H1 (cell line): ENCODE results near the gene ENO3. TPM values are rescaled to one million over a fixed set of nuclear protein-coding genes. Genes with fewer than 3 reads are reported as not detected.

ENCODE experiments used
- CTCF ChIA-PET: fragments of 300-600 bp; sonication (Branson Sonifier 250); formaldehyde crosslinking; loops from one replicate; lab custom pipeline; 2021; ENCODE audit not compliant: partially characterized antibody; lab: Charles Lee
- POLR2A ChIA-PET: fragments of 300-600 bp; sonication (Branson Sonifier 250); formaldehyde crosslinking; loops from one replicate; lab custom pipeline; 2021; ENCODE audit warnings: inconsistent platforms; ENCODE audit not compliant: partially characterized antibody; lab: Charles Lee
- DNase-seq, 2 experiments: peaks; one replicate each; pipeline versions ENCODE4 v3.0.0 to v3.0.0-alpha.2; 2010 to 2022; ENCODE audit warnings: low spot score in 2 of 2, low read depth in 1 of 2, mixed read lengths in 1 of 2
- FAIRE-seq: peaks from 2 replicates; lab custom pipeline; 2011; peaks lifted over from hg19 to GRCh38; lab: Jason Lieb, UNC
- H2AFZ ChIP-seq: 2 replicates; pipeline ENCODE4 v1.8.1; 2012; ENCODE audit warnings: low read length, inconsistent platforms
- H2AK5ac ChIP-seq: 2 replicates; pipeline ENCODE4 v1.6.1; 2013; ENCODE audit warnings: low read depth, low read length
- H2BK120ac ChIP-seq: replicated peaks from 2 replicates; pipeline ENCODE3; 2013; ENCODE audit warnings: low read depth, low read length, inconsistent platforms
- H2BK12ac ChIP-seq: 2 replicates; pipeline ENCODE4 v1.6.1; 2013; ENCODE audit warnings: low read depth, low read length
- H2BK15ac ChIP-seq: 2 replicates; pipeline ENCODE4 v1.6.1; 2013; ENCODE audit warnings: low read length
- H2BK20ac ChIP-seq: 2 replicates; pipeline ENCODE4 v1.6.1; 2013; ENCODE audit warnings: low read length
- H2BK5ac ChIP-seq: 2 replicates; pipeline ENCODE4 v1.6.1; 2013; ENCODE audit warnings: low read depth, low read length
- H3K14ac ChIP-seq: 2 replicates; pipeline ENCODE4 v1.6.1; 2013; ENCODE audit warnings: inconsistent platforms; ENCODE audit not compliant: insufficient read length
- H3K18ac ChIP-seq: 2 replicates; pipeline ENCODE4 v1.6.1; 2013; ENCODE audit warnings: low read length; ENCODE audit errors: extremely low read depth
- H3K23ac ChIP-seq: 2 replicates; pipeline ENCODE4 v1.6.1; 2013; ENCODE audit warnings: inconsistent platforms; ENCODE audit not compliant: insufficient read length
- H3K23me2 ChIP-seq: 2 replicates; pipeline ENCODE4 v1.6.1; 2013; ENCODE audit warnings: low read depth, low read length
- H3K27ac ChIP-seq: 2 replicates; pipeline ENCODE4 v1.6.1; 2011; ENCODE audit warnings: low read depth, low read length, inconsistent platforms
- H3K27me3 ChIP-seq, 4 experiments: replicated peaks in 1 of 4; 1 replicate in 1 of 4; 2 replicates in 3 of 4; pipeline versions ENCODE4 v1.6.1 to v1.8.1; 2011 to 2013; ENCODE audit warnings: low read length in 3 of 4, mild to moderate bottlenecking in 3 of 4, inconsistent platforms in 2 of 4, mixed read lengths in 2 of 4, moderate library complexity in 1 of 4; ENCODE audit not compliant: control insufficient read depth in 3 of 4, insufficient read depth in 3 of 4; ENCODE audit errors: extremely low read depth in 1 of 4
- H3K36me3 ChIP-seq, 4 experiments: 2 replicates each; pipeline versions ENCODE4 v1.6.1 to v1.8.1; 2011 to 2013; ENCODE audit warnings: mild to moderate bottlenecking in 4 of 4, low read length in 3 of 4, moderate library complexity in 2 of 4, control low read depth in 1 of 4, inconsistent platforms in 1 of 4; ENCODE audit not compliant: insufficient read depth in 4 of 4, control insufficient read depth in 2 of 4
- H3K4ac ChIP-seq: replicated peaks from 2 replicates; pipeline ENCODE3; 2013; ENCODE audit warnings: low read length, low read depth, mixed read lengths, inconsistent platforms; ENCODE audit not compliant: insufficient read length
- H3K4me1 ChIP-seq, 4 experiments: replicated peaks in 1 of 4; 1 replicate in 1 of 4; 2 replicates in 3 of 4; pipeline versions ENCODE4 v1.6.1 to v1.8.1; 2011 to 2013; ENCODE audit warnings: low read length in 3 of 4, inconsistent platforms in 2 of 4, mixed read lengths in 1 of 4; ENCODE audit not compliant: insufficient read depth in 4 of 4, control insufficient read depth in 3 of 4
- H3K4me2 ChIP-seq, 2 experiments: 2 replicates each; pipeline versions ENCODE4 v1.6.1 to v1.8.1; 2011 to 2013; ENCODE audit warnings: low read depth in 2 of 2, low read length in 2 of 2, control low read depth in 1 of 2, inconsistent platforms in 1 of 2, mild to moderate bottlenecking in 1 of 2; ENCODE audit not compliant: insufficient read depth in 1 of 2
- H3K4me3 ChIP-seq, 4 experiments: fragments of 200-600, 300-600 bp in 1 of 4; sonication (generic), shearing (Covaris generic), sonication (Bioruptor Twin) in 1 of 4; 2 replicates each; pipeline versions ENCODE4 v1.5.1 to v1.8.1; 2011 to 2016; ENCODE audit warnings: low read length in 4 of 4, low read depth in 3 of 4, control low read depth in 2 of 4, inconsistent platforms in 2 of 4, mild to moderate bottlenecking in 2 of 4, mixed read lengths in 1 of 4, moderate library complexity in 1 of 4; ENCODE audit not compliant: insufficient read depth in 2 of 4; ENCODE audit errors: extremely low read depth in 1 of 4
- H3K56ac ChIP-seq: replicated peaks from 2 replicates; pipeline ENCODE3; 2013; ENCODE audit warnings: low read depth, mild to moderate bottlenecking, mixed read lengths, low read length, inconsistent platforms; ENCODE audit not compliant: insufficient read length
- H3K79me1 ChIP-seq: 2 replicates; pipeline ENCODE4 v1.6.1; 2013; ENCODE audit warnings: low read depth, low read length, control low read depth
- H3K79me2 ChIP-seq, 2 experiments: 2 replicates each; pipeline versions ENCODE4 v1.6.1 to v1.8.1; 2012 to 2013; ENCODE audit warnings: low read length in 2 of 2, mild to moderate bottlenecking in 2 of 2, inconsistent platforms in 1 of 2; ENCODE audit not compliant: insufficient read depth in 2 of 2, control insufficient read depth in 1 of 2
- H3K9ac ChIP-seq, 4 experiments: replicated peaks in 1 of 4; 1 replicate in 1 of 4; 2 replicates in 3 of 4; pipeline versions ENCODE4 v1.6.1 to v1.8.1; 2011 to 2013; ENCODE audit warnings: low read depth in 3 of 4, low read length in 3 of 4, control low read depth in 2 of 4, mild to moderate bottlenecking in 2 of 4, moderate library complexity in 2 of 4, inconsistent platforms in 1 of 4; ENCODE audit errors: extremely low read depth in 1 of 4
- H3K9me3 ChIP-seq, 2 experiments: 2 replicates each; pipeline versions ENCODE4 v1.6.1 to v1.8.1; 2012 to 2013; ENCODE audit warnings: mild to moderate bottlenecking in 2 of 2, moderate library complexity in 2 of 2, control low read depth in 1 of 2, inconsistent platforms in 1 of 2, low read depth in 1 of 2, low read length in 1 of 2, mixed read lengths in 1 of 2; ENCODE audit not compliant: insufficient read depth in 2 of 2
- H4K20me1 ChIP-seq, 2 experiments: replicated peaks in 1 of 2; 2 replicates each; pipeline versions ENCODE3 to v1.8.1; 2011 to 2013; ENCODE audit warnings: inconsistent platforms in 2 of 2, low read length in 2 of 2, mild to moderate bottlenecking in 1 of 2; ENCODE audit not compliant: insufficient read depth in 2 of 2, control insufficient read depth in 1 of 2
- H4K5ac ChIP-seq: 2 replicates; pipeline ENCODE4 v1.6.1; 2013; ENCODE audit warnings: low read length, low read depth, mixed read lengths, inconsistent platforms; ENCODE audit not compliant: insufficient read length
- H4K8ac ChIP-seq: 2 replicates; pipeline ENCODE4 v1.8.0; 2013; ENCODE audit warnings: mild to moderate bottlenecking, moderate library complexity, low read length, inconsistent platforms; ENCODE audit not compliant: insufficient read depth; ENCODE audit errors: extremely low read depth
- H4K91ac ChIP-seq: replicated peaks from 2 replicates; pipeline ENCODE3; 2013; ENCODE audit warnings: low read length, mixed read lengths, inconsistent platforms; ENCODE audit not compliant: insufficient read length
- CBX5 ChIP-seq: fragments of 300-800, 300-1000 bp; sonication (generic); IDR thresholded peaks from 2 replicates; pipeline ENCODE4 v1.7.1; 2016; ENCODE audit warnings: antibody characterized with exemption, low read length, low read depth
- CBX8 ChIP-seq: fragments of 300-800, 300-1000 bp; sonication (generic); IDR thresholded peaks from 2 replicates; pipeline ENCODE4 v1.7.1; 2016; ENCODE audit warnings: low read depth, low read length, borderline replicate concordance
- HDAC6 ChIP-seq: IDR thresholded peaks from one replicate; pipeline ENCODE4 v1.7.1; 2012; ENCODE audit warnings: low read depth, mild to moderate bottlenecking, inconsistent platforms, low read length, moderate library complexity
- PHF8 ChIP-seq: fragments of 200-600 bp; sonication (generic); conservative IDR thresholded peaks from 2 replicates; pipeline ENCODE4 v1.7.1; 2012; ENCODE audit warnings: low read depth, mild to moderate bottlenecking, inconsistent platforms, low read length, moderate library complexity
- POLR2A ChIP-seq, 2 experiments: IDR thresholded peaks; 1 replicate in 1 of 2; 2 replicates in 1 of 2; pipeline ENCODE4 v1.6.1; 2011; ENCODE audit warnings: low read depth in 2 of 2, low read length in 2 of 2, mild to moderate bottlenecking in 2 of 2; ENCODE audit errors: control extremely low read depth in 1 of 2
- SIX5 ChIP-seq: IDR thresholded peaks from 2 replicates; pipeline ENCODE4 v1.6.1; 2011; ENCODE audit warnings: mild to moderate bottlenecking, low read depth, low read length
- TBP ChIP-seq: IDR thresholded peaks from 2 replicates; pipeline ENCODE4 v1.6.1; 2011; ENCODE audit warnings: low read depth, low read length, improper control_type of control experiment
- YY1 ChIP-seq: IDR thresholded peaks from 2 replicates; pipeline ENCODE4 v1.6.1; 2011; ENCODE audit warnings: low read depth, mild to moderate bottlenecking, low read length
- WGBS, 2 experiments: shearing (Covaris generic) in 1 of 2; methylation state at CpG; one replicate each; pipeline versions ENCODE4 v1.1.6 to v1.1.7; 2013 to 2015; ENCODE audit warnings: low lambda C conversion rate in 2 of 2, mixed read lengths in 2 of 2, inconsistent platforms in 1 of 2, low coverage in 1 of 2, missing lambda C conversion rate in 1 of 2; ENCODE audit not compliant: insufficient replicate concordance in 2 of 2, insufficient coverage in 1 of 2, insufficient read length in 1 of 2; ENCODE audit errors: extremely low coverage in 1 of 2, missing lambda C conversion rate in 1 of 2; 5-methylcytosine and 5-hydroxymethylcytosine counted together
- polyA plus RNA-seq, 7 experiments: library from polyadenylated mRNA; depleted of rRNA in 3 of 7; stranded (reverse) in 5 of 7; unstranded in 2 of 7; fragments of >200 nt in 5 of 7; fragments of 200-250 nt in 2 of 7; gene quantifications; 1 replicate in 5 of 7; 2 replicates in 1 of 7; 4 replicates in 1 of 7; pipeline versions ENCODE4 v1.2.1 to v1.2.3, GENCODE V29; 2011 to 2013; ENCODE audit warnings: missing spikeins in 2 of 7, mixed read lengths in 2 of 7
- total RNA-seq: library from RNA; stranded (reverse); fragmentation: NEBNext Ultra II Directional; extraction: Animal tissue kit (Norgen Biotek cat#: 25700); gene quantifications from 2 replicates; pipeline ENCODE4 v1.2.1, GENCODE V29; 2021
- TF ChIP-seq, protein P1 (sequence below), 3 experiments: IDR thresholded peaks; 1 replicate in 2 of 3; 2 replicates in 1 of 3; pipeline versions ENCODE4 v1.5.1 to v1.6.1; 2011; ENCODE audit warnings: low read length in 3 of 3, mild to moderate bottlenecking in 3 of 3, inconsistent platforms in 2 of 3, low read depth in 1 of 3, moderate library complexity in 1 of 3; ENCODE audit not compliant: insufficient read depth in 1 of 3; ENCODE audit errors: control extremely low read depth in 1 of 3

ENO3 gene
- total and polyA plus RNA-seq, 2 of the 8 experiments (the other 6 are each of a cell fraction or from before 2014, with no cell fraction given) = 25.0 to 25.7 TPM

DNA sequence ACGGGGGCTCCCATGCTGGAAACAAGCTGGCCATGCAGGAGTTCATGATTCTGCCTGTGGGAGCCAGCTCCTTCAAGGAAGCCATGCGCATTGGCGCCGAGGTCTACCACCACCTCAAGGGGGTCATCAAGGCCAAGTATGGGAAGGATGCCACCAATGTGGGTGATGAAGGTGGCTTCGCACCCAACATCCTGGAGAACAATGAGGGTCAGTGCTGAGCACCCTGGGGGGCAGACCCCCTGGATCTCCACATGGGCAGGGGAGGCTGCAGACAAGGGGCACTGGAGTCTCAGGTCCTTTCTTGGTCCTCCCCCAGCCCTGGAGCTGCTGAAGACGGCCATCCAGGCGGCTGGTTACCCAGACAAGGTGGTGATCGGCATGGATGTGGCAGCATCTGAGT lies 4.2 kb downstream of the ENO3 start:
- H4K20me1 ChIP-seq = no peaks in the 10 kb centered on the region
- no peak overlapping the region for H2BK20ac ChIP-seq
- H3K23me2 ChIP-seq = peaks cover 6% of the 10 kb centered on the region
- TF ChIP-seq, protein P1, sequence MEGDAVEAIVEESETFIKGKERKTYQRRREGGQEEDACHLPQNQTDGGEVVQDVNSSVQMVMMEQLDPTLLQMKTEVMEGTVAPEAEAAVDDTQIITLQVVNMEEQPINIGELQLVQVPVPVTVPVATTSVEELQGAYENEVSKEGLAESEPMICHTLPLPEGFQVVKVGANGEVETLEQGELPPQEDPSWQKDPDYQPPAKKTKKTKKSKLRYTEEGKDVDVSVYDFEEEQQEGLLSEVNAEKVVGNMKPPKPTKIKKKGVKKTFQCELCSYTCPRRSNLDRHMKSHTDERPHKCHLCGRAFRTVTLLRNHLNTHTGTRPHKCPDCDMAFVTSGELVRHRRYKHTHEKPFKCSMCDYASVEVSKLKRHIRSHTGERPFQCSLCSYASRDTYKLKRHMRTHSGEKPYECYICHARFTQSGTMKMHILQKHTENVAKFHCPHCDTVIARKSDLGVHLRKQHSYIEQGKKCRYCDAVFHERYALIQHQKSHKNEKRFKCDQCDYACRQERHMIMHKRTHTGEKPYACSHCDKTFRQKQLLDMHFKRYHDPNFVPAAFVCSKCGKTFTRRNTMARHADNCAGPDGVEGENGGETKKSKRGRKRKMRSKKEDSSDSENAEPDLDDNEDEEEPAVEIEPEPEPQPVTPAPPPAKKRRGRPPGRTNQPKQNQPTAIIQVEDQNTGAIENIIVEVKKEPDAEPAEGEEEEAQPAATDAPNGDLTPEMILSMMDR (IDR thresholded peaks at IDR 0.05; ENCODE audit: control extremely low read depth in 1 of 3, insufficient read depth in 1 of 3, low read depth in 1 of 3, low read length in 3 of 3) = no peak
- no peak for TF ChIP-seq YY1
- TF ChIP-seq CBX5 = no peak
- TF ChIP-seq CBX8 = no peak
- no peak for TF ChIP-seq HDAC6
- no peak for TF ChIP-seq PHF8
- TF ChIP-seq TBP = no peak
- TF ChIP-seq POLR2A (IDR thresholded peaks at IDR 0.05; ENCODE audit: control extremely low read depth in 1 of 2, low read depth in 2 of 2, low read length in 2 of 2) = no peak
- no peak for TF ChIP-seq SIX5
- no peak overlapping the region for H3K4me2 ChIP-seq
- no peak overlapping the region for H2BK5ac ChIP-seq
- H4K5ac ChIP-seq = no peak overlapping the region
- H2BK12ac ChIP-seq = no peak overlapping the region
- no peak overlapping the region for H4K8ac ChIP-seq
- H3K27ac ChIP-seq = no peak overlapping the region
- H3K79me2 ChIP-seq = no peaks in the 10 kb centered on the region; a peak in 1 of 4 replicates
- no peak overlapping the region for H3K14ac ChIP-seq
- H3K18ac ChIP-seq = no peak overlapping the region
- no peak overlapping the region; the same call in 1 of the 2 replicates for H2BK15ac ChIP-seq
- H3K27me3 ChIP-seq = no peaks in the 10 kb centered on the region
- H3K4ac ChIP-seq = no peak overlapping the region
- H3K9ac ChIP-seq = no peak overlapping the region
- ChIA-PET CTCF (interaction anchor here (0.6 to 5.0 kb wide), 10 partner anchors 8 to 51 kb away, joined by 3 to 32 read pairs (median 5); partner anchors contain the start of gene SPAG7), POLR2A (interaction anchor here (0.8 to 32.4 kb wide), 6 partner anchors 5 to 411 kb away, joined by 3 to 987 read pairs (median 4); partner anchors contain the start of genes ENO3, PFN1, RNF167 and SLC25A11)
- H3K79me1 ChIP-seq = 0 out of 2 replicates have a peak, but pooled peaks cover 2% of the 10 kb centered on the region
- no peak overlapping the region for H3K56ac ChIP-seq
- no peak overlapping the region for H3K4me3 ChIP-seq
- H4K91ac ChIP-seq = no peak overlapping the region
- no peak overlapping the region for H3K23ac ChIP-seq
- peaks cover 0 to 2% (median 0%) of the 10 kb centered on the region in 4 experiments; a peak in 2 of 8 replicates for H3K36me3 ChIP-seq
- no peak overlapping the region for H2AFZ ChIP-seq
- 94% methylated on average over 8 of the region's 8 CpGs; no CpG with 5 or more reads in 1 of the 2 experiments for WGBS, 2 experiments
- H3K4me1 ChIP-seq = peaks cover 0 to 14% (median 10%) of the 10 kb centered on the region in 4 experiments; a peak in 6 of 7 replicates
- FAIRE-seq (no peak), DNase-seq (no peak)
- H2BK120ac ChIP-seq = no peak overlapping the region
- H2AK5ac ChIP-seq = no peak overlapping the region
- no peaks in the 10 kb centered on the region for H3K9me3 ChIP-seq
